Measurements from ENCODE around the gene LRP1B. TPM values are rescaled to one million over a fixed set of nuclear protein-coding genes. Genes with fewer than 3 reads are reported as not detected.

LRP1B gene
- total RNA-seq, 1 experiment from 2014 or later = 0.52 TPM

DNA sequence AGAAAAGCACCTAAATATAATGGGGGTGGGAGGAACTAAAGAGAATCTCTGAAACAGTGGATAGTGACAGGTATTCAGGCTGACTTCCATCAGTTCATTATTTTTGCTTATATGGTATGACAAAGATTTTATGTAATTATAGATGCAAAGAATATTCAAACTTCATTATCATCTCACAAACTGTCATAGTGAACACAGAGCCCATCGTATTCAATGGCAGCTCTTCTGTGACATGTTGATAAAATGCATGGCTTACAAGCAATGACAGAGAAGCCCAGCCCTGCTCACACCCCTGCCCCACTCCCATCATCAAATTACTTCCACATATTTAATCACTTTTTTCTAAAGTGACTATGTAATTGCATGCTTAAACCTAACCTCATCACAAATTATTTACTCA, 904.3 kb downstream of the LRP1B start (continued):
- TF ChIP-seq, protein P1, sequence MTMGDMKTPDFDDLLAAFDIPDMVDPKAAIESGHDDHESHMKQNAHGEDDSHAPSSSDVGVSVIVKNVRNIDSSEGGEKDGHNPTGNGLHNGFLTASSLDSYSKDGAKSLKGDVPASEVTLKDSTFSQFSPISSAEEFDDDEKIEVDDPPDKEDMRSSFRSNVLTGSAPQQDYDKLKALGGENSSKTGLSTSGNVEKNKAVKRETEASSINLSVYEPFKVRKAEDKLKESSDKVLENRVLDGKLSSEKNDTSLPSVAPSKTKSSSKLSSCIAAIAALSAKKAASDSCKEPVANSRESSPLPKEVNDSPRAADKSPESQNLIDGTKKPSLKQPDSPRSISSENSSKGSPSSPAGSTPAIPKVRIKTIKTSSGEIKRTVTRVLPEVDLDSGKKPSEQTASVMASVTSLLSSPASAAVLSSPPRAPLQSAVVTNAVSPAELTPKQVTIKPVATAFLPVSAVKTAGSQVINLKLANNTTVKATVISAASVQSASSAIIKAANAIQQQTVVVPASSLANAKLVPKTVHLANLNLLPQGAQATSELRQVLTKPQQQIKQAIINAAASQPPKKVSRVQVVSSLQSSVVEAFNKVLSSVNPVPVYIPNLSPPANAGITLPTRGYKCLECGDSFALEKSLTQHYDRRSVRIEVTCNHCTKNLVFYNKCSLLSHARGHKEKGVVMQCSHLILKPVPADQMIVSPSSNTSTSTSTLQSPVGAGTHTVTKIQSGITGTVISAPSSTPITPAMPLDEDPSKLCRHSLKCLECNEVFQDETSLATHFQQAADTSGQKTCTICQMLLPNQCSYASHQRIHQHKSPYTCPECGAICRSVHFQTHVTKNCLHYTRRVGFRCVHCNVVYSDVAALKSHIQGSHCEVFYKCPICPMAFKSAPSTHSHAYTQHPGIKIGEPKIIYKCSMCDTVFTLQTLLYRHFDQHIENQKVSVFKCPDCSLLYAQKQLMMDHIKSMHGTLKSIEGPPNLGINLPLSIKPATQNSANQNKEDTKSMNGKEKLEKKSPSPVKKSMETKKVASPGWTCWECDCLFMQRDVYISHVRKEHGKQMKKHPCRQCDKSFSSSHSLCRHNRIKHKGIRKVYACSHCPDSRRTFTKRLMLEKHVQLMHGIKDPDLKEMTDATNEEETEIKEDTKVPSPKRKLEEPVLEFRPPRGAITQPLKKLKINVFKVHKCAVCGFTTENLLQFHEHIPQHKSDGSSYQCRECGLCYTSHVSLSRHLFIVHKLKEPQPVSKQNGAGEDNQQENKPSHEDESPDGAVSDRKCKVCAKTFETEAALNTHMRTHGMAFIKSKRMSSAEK (CRISPR knock-in tag; IDR thresholded peaks at IDR 0.05; ENCODE audit: borderline replicate concordance) = no peak

DNA sequence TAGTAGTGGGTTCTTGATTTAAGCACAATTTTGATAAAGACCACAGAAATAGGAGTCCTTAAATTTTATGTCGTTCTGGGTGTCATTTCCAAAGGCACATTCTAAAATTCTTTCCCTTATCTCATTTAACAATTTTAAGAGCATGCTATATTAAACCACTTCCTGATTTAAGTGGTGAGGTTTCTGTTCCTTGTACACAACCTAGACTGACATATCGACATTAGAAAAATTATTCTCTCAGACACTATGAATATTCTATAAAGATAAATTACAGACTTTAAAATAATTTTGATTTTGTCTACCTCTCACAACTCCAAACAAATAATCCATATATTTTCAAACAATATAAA, 923.8 kb downstream of the LRP1B start:
- DNase-seq (ENCODE audit: low spot score) (no peak), ATAC-seq (no peak)
- no peak overlapping the region for H3K4me3 Mint-ChIP-seq
- H3K9me3 Mint-ChIP-seq = peaks cover 5% of the 10 kb centered on the region; the same call in 1 of the 2 replicates
- POLR2A ChIA-PET = no interaction called here
- CTCF ChIA-PET = no interaction called here
- no peaks in the 10 kb centered on the region for H3K4me1 Mint-ChIP-seq
- no peak overlapping the region for H3K27ac Mint-ChIP-seq
- no peaks in the 10 kb centered on the region for H3K36me3 Mint-ChIP-seq
- H3K27me3 Mint-ChIP-seq (ENCODE audit: low read depth) = no peaks in the 10 kb centered on the region
- TF ChIP-seq, protein P2, sequence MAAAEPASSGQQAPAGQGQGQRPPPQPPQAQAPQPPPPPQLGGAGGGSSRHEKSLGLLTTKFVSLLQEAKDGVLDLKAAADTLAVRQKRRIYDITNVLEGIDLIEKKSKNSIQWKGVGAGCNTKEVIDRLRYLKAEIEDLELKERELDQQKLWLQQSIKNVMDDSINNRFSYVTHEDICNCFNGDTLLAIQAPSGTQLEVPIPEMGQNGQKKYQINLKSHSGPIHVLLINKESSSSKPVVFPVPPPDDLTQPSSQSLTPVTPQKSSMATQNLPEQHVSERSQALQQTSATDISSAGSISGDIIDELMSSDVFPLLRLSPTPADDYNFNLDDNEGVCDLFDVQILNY (CRISPR knock-in tag; IDR thresholded peaks at IDR 0.05) = no peak
- TF ChIP-seq, protein P3, sequence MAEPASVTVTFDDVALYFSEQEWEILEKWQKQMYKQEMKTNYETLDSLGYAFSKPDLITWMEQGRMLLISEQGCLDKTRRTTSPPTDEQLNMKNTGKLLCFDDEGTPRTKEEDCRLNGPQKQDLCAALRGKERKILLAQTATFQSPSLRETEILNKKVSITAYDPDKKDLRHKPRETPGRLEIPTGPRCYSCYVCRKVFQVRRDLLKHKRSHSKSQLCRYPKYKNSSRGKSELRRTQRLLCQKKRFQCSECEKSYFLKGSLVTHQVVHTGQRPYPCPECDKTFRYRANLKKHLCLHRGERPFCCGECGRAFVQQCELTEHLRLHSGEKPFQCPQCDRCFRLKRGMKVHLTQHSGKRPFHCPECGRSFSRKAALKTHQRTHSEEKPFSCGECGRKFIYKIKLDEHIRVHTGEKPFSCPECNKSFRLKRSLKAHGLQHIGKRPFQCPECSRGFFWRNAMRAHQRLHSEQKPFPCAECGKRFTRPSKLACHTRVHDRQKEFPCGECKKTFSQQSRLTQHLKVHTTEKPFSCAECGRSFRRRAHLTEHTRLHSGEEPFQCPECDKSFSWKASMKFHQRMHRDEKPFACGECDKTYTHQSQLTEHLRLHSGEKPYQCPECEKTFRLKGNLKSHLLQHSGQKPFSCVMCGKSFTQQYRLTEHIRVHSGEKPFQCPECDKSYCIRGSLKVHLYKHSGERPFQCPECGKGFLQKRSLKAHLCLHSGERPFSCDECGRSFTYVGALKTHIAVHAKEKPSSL (CRISPR knock-in tag; conservative IDR thresholded peaks at IDR 0.05) = no peak
- no peak for TF ChIP-seq JAZF1 (CRISPR knock-in tag; IDR thresholded peaks at IDR 0.05)
- TF ChIP-seq, protein P4, sequence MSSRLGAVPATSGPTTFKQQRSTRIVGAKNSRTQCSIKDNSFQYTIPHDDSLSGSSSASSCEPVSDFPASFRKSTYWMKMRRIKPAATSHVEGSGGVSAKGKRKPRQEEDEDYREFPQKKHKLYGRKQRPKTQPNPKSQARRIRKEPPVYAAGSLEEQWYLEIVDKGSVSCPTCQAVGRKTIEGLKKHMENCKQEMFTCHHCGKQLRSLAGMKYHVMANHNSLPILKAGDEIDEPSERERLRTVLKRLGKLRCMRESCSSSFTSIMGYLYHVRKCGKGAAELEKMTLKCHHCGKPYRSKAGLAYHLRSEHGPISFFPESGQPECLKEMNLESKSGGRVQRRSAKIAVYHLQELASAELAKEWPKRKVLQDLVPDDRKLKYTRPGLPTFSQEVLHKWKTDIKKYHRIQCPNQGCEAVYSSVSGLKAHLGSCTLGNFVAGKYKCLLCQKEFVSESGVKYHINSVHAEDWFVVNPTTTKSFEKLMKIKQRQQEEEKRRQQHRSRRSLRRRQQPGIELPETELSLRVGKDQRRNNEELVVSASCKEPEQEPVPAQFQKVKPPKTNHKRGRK (CRISPR knock-in tag; IDR thresholded peaks at IDR 0.05; ENCODE audit: borderline replicate concordance) = no peak
- no peak for TF ChIP-seq FOXJ3 (CRISPR knock-in tag; IDR thresholded peaks at IDR 0.05; ENCODE audit: borderline replicate concordance)
- TF ChIP-seq NFE2L1 (CRISPR knock-in tag; IDR thresholded peaks at IDR 0.05) = no peak
- no peak for TF ChIP-seq ZNF671 (CRISPR knock-in tag; IDR thresholded peaks at IDR 0.05)
- no peak for TF ChIP-seq CBFB (CRISPR knock-in tag; IDR thresholded peaks at IDR 0.05; ENCODE audit: low read depth)

DNA sequence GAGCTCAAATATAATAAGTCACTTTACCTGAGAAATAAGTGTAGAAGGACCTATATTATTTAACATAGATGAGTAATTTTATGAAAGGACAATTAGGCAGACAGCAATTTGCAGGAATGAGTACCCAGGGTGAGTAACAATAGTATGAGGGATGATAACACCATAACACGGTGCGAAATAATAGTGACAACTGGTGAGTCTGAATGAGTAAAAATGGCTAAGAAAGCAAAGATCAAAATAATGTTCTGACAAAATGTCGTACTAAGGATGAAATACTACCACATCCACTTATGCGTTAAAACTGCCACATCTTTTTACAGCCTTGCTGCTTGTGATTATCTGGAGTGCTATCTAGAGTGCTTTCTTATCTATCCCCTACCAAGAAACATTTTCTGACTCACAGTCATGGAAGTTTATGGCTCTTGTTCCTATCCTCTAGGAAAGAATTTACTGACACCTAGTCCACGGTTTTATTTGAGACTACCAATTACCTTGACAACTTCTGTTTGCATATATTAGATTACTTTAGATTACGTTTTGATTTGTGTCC, 929.7 kb downstream of the LRP1B start:
- Mint-ChIP-seq H3K27ac (no peak overlapping the region), H3K9me3 (no peaks in the 10 kb centered on the region), H3K4me1 (no peaks in the 10 kb centered on the region), H3K4me3 (no peak overlapping the region), H3K36me3 (no peaks in the 10 kb centered on the region), H3K27me3 (ENCODE audit: low read depth) (no peaks in the 10 kb centered on the region)
- DNase-seq (ENCODE audit: low spot score) = no peak
- ATAC-seq = no peak
- POLR2A ChIA-PET = no interaction called here
- CTCF ChIA-PET = no interaction called here
- TF ChIP-seq TP53 (CRISPR knock-in tag; IDR thresholded peaks at IDR 0.05) = no peak
- no peak for TF ChIP-seq ZNF416 (CRISPR knock-in tag; IDR thresholded peaks at IDR 0.05)
- TF ChIP-seq ZNF671 (CRISPR knock-in tag; IDR thresholded peaks at IDR 0.05) = no peak
- no peak for TF ChIP-seq ZNF232 (CRISPR knock-in tag; IDR thresholded peaks at IDR 0.05)
- TF ChIP-seq, protein P5, sequence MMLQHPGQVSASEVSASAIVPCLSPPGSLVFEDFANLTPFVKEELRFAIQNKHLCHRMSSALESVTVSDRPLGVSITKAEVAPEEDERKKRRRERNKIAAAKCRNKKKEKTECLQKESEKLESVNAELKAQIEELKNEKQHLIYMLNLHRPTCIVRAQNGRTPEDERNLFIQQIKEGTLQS (CRISPR knock-in tag; conservative IDR thresholded peaks at IDR 0.05) = no peak
- TF ChIP-seq NFATC4 (CRISPR knock-in tag; IDR thresholded peaks at IDR 0.05) = no peak
- TF ChIP-seq, protein P1 (CRISPR knock-in tag; IDR thresholded peaks at IDR 0.05; ENCODE audit: borderline replicate concordance) = no peak
- no peak for TF ChIP-seq MXD4 (CRISPR knock-in tag; IDR thresholded peaks at IDR 0.05; ENCODE audit: borderline replicate concordance)
- TF ChIP-seq EMX1 (CRISPR knock-in tag; IDR thresholded peaks at IDR 0.05) = no peak
- no peak for TF ChIP-seq PRRX2 (CRISPR knock-in tag; IDR thresholded peaks at IDR 0.05)
- TF ChIP-seq, protein P6, sequence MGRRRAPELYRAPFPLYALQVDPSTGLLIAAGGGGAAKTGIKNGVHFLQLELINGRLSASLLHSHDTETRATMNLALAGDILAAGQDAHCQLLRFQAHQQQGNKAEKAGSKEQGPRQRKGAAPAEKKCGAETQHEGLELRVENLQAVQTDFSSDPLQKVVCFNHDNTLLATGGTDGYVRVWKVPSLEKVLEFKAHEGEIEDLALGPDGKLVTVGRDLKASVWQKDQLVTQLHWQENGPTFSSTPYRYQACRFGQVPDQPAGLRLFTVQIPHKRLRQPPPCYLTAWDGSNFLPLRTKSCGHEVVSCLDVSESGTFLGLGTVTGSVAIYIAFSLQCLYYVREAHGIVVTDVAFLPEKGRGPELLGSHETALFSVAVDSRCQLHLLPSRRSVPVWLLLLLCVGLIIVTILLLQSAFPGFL (CRISPR knock-in tag; IDR thresholded peaks at IDR 0.05; ENCODE audit: borderline replicate concordance) = no peak

All from WTC11 (cell line).